Bronchial epithelial cell (primary cell): ENCODE results near the gene DOHH. TPM values are rescaled to one million over a fixed set of nuclear protein-coding genes. Genes with fewer than 3 reads are reported as not detected.

Source experiments
- DNase-seq: peaks from one replicate; pipeline ENCODE4 v3.0.0-alpha.2; 2010; ENCODE audit warnings: low read depth
- FAIRE-seq: peaks from 2 replicates; lab custom pipeline; 2011; peaks lifted over from hg19 to GRCh38; lab: Jason Lieb, UNC
- H3K27me3 ChIP-seq: 2 replicates; pipeline ENCODE4 v1.5.1; 2011; ENCODE audit warnings: low read length; ENCODE audit not compliant: control insufficient read depth, insufficient read depth
- H3K36me3 ChIP-seq: 2 replicates; pipeline ENCODE4 v1.5.1; 2011; ENCODE audit warnings: low read length; ENCODE audit not compliant: control insufficient read depth, insufficient read depth
- H3K4me3 ChIP-seq: 2 replicates; pipeline ENCODE4 v1.5.1; 2011; ENCODE audit warnings: mild to moderate bottlenecking, low read depth, low read length, control low read depth
- CTCF ChIP-seq: IDR thresholded peaks from 2 replicates; pipeline ENCODE4 v1.5.1; 2011; ENCODE audit warnings: mild to moderate bottlenecking, moderate library complexity, low read length, control low read depth, inconsistent platforms; ENCODE audit not compliant: insufficient read depth, severe bottlenecking
- total RNA-seq: library from RNA; depleted of rRNA; stranded (reverse); fragments of >200 nt; gene quantifications from 2 replicates; pipeline ENCODE4 v1.2.1, GENCODE V29; 2014

Gene DOHH
- total RNA-seq, 1 donor from 2014 or later = 17.1 TPM

- FAIRE-seq = no peak
- peaks cover 23% of the 10 kb centered on the region for H3K36me3 ChIP-seq
These were observed 45.6 kb upstream of the DOHH start for GRCh38 chr19:3546119-3546518.

GRCh38 chr19:3545669-3546034, 45.2 kb upstream of the DOHH start:
- Histone ChIP-seq H3K27me3 (no peaks in the 10 kb centered on the region), H3K36me3 (peaks cover 19% of the 10 kb centered on the region), H3K4me3 (no peak overlapping the region)
- FAIRE-seq = no peak
- TF ChIP-seq CTCF = no peak
- no peak for DNase-seq

More at GRCh38 chr19:3546119-3546518, 45.6 kb upstream of the DOHH start:
- Histone ChIP-seq H3K4me3 (no peak overlapping the region), H3K27me3 (no peaks in the 10 kb centered on the region)
- TF ChIP-seq CTCF = no peak
- no peak for DNase-seq

GRCh38 chr19:3544742-3545668, 44.5 kb upstream of the DOHH start:
- DNase-seq (peak; percentile 42), FAIRE-seq (no peak)
- Histone ChIP-seq H3K4me3 (no peak overlapping the region), H3K27me3 (no peaks in the 10 kb centered on the region), H3K36me3 (peaks cover 19% of the 10 kb centered on the region)
- TF ChIP-seq CTCF = peak; percentile 95

- H3K36me3 ChIP-seq = peaks cover 17% of the 10 kb centered on the region
- DNase-seq (no peak), FAIRE-seq (no peak)
- H3K4me3 ChIP-seq = no peak overlapping the region
- no peaks in the 10 kb centered on the region for H3K27me3 ChIP-seq
- TF ChIP-seq CTCF = no peak
These were observed 43.5 kb upstream of the DOHH start for GRCh38 chr19:3544058-3544376.

GRCh38 chr19:3543150-3544057, 42.9 kb upstream of the DOHH start:
- Histone ChIP-seq H3K36me3 (peaks cover 15% of the 10 kb centered on the region), H3K27me3 (no peaks in the 10 kb centered on the region), H3K4me3 (no peak overlapping the region)
- FAIRE-seq = no peak
- DNase-seq = no peak
- no peak for TF ChIP-seq CTCF
